Stomach (tissue), 4 donors: ENCODE data around the gene NUP85.
"Not testable (repeated sequence)": the region's sequence is repeated elsewhere in the genome, so short reads cannot be mapped to it uniquely, and the experiment has no call there.

Experiments
- POLR2AphosphoS5 ChIP-seq, 3 donors: sonication (generic); formaldehyde crosslinking; IDR thresholded peaks; one replicate each; pipeline ENCODE4 v1.6.1; 2016; ENCODE audit warnings: antibody characterized with exemption in 3 of 3
- TF ChIP-seq, protein P1 (sequence below), 7 experiments: fragments of 450-650 bp in 4 of 7; fragments of 200-600 bp in 3 of 7; sonication (generic) in 3 of 7; IDR thresholded peaks; one replicate each; pipeline ENCODE4 v1.5.1; 2016 to 2019; ENCODE audit warnings: antibody characterized with exemption in 7 of 7, control low read depth in 2 of 7, mild to moderate bottlenecking in 1 of 7

GRCh38 chr17:75158480-75158879 lies 47.0 kb upstream of the NUP85 start:
- TF ChIP-seq POLR2AphosphoS5 (IDR thresholded peaks at IDR 0.05) = not testable (repeated sequence)
- TF ChIP-seq, protein P1, sequence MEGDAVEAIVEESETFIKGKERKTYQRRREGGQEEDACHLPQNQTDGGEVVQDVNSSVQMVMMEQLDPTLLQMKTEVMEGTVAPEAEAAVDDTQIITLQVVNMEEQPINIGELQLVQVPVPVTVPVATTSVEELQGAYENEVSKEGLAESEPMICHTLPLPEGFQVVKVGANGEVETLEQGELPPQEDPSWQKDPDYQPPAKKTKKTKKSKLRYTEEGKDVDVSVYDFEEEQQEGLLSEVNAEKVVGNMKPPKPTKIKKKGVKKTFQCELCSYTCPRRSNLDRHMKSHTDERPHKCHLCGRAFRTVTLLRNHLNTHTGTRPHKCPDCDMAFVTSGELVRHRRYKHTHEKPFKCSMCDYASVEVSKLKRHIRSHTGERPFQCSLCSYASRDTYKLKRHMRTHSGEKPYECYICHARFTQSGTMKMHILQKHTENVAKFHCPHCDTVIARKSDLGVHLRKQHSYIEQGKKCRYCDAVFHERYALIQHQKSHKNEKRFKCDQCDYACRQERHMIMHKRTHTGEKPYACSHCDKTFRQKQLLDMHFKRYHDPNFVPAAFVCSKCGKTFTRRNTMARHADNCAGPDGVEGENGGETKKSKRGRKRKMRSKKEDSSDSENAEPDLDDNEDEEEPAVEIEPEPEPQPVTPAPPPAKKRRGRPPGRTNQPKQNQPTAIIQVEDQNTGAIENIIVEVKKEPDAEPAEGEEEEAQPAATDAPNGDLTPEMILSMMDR (IDR thresholded peaks at IDR 0.05) = not testable (repeated sequence)
